GM18951 (cell line): ENCODE measurements around the gene BNIP2.

Experiments
- POLR2A ChIP-seq: IDR thresholded peaks from 4 replicates; pipeline ENCODE4 v1.6.1; 2011; ENCODE audit warnings: mild to moderate bottlenecking; ENCODE audit not compliant: insufficient read length, insufficient read depth; ENCODE audit errors: extremely low read depth
- in situ Hi-C: fragments of 300-500 bp; cut with MboI; formaldehyde crosslinking; loops from one replicate; pipeline ENCODE4 v1.12.0; 2022; ENCODE audit warnings: low sequenced_read_pairs, mixed read lengths, inconsistent platforms; ENCODE audit not compliant: unreplicated experiment

The BNIP2 gene

GRCh38 chr15:59636184-59636583 lies 52.9 kb downstream of the BNIP2 start:
- in situ Hi-C loops, result no loop called here
- TF ChIP-seq POLR2A, result no peak

GRCh38 chr15:59632714-59633113 lies 56.4 kb downstream of the BNIP2 start:
- in situ Hi-C loops, result no loop called here

GRCh38 chr15:59622289-59622688 lies 66.8 kb downstream of the BNIP2 start:
- in situ Hi-C loops, result loop anchor here (10.0 kb wide), 1 partner anchor 87 kb away; no protein-coding TSS in a partner anchor
- no peak for TF ChIP-seq POLR2A

More at GRCh38 chr15:59632714-59633113, 56.4 kb downstream of the BNIP2 start:
- no peak for TF ChIP-seq POLR2A

- TF ChIP-seq POLR2A, result no peak
- in situ Hi-C loops, result no loop called here
Observed at GRCh38 chr15:59618406-59618805, 70.7 kb downstream of the BNIP2 start.

GRCh38 chr15:59616379-59616778 lies 72.7 kb downstream of the BNIP2 start:
- in situ Hi-C loops, result no loop called here
- TF ChIP-seq POLR2A, result no peak

- in situ Hi-C loops, result no loop called here
- TF ChIP-seq POLR2A, result no peak
Observed at GRCh38 chr15:59615661-59616060, 73.5 kb downstream of the BNIP2 start.

GRCh38 chr15:59614153-59614552 lies 75.0 kb downstream of the BNIP2 start:
- in situ Hi-C loops, result no loop called here
- TF ChIP-seq POLR2A, result no peak

- no peak for TF ChIP-seq POLR2A
- in situ Hi-C loops, result no loop called here
Observed at GRCh38 chr15:59611276-59612260, 77.6 kb downstream of the BNIP2 start, which contains the start of gene GCNT3. Gene GCNT3, plus strand, starts transcription at chr15:59611783. Its CDS starts 6,456 bp downstream, at chr15:59618239.

- TF ChIP-seq POLR2A, result no peak
- in situ Hi-C loops, result no loop called here
Observed at GRCh38 chr15:59609730-59610712, 79.1 kb downstream of the BNIP2 start.
